Liver (tissue), 9 donors: ENCODE results near the gene NLGN1. TPM values are rescaled to one million over a fixed set of nuclear protein-coding genes. Genes with fewer than 3 reads are reported as not detected.

Experiments used
- DNase-seq: peaks from one replicate; pipeline ENCODE4 v3.0.0-alpha.2; 2017; ENCODE audit warnings: low spot score
- H3K27ac ChIP-seq, 2 donors: one replicate each; pipeline ENCODE4 v1.7.0; 2013; ENCODE audit warnings: inconsistent platforms in 2 of 2, low read length in 2 of 2, control low read depth in 1 of 2, low read depth in 1 of 2, mild to moderate bottlenecking in 1 of 2
- H3K27me3 ChIP-seq, 4 donors: one replicate each; pipeline versions ENCODE4 v1.6.1 to v1.7.0; 2013; ENCODE audit warnings: low read length in 3 of 4, inconsistent platforms in 1 of 4, mild to moderate bottlenecking in 1 of 4, moderate library complexity in 1 of 4; ENCODE audit not compliant: control insufficient read depth in 4 of 4, insufficient read depth in 4 of 4
- H3K36me3 ChIP-seq, 4 donors: one replicate each; pipeline versions ENCODE4 v1.6.1 to v1.7.0; 2013; ENCODE audit warnings: low read length in 3 of 4, mild to moderate bottlenecking in 3 of 4, low read depth in 1 of 4, moderate library complexity in 1 of 4; ENCODE audit not compliant: control insufficient read depth in 4 of 4, insufficient read depth in 3 of 4
- H3K4me1 ChIP-seq, 4 donors: one replicate each; pipeline versions ENCODE4 v1.6.1 to v1.7.0; 2013; ENCODE audit warnings: low read length in 3 of 4, mild to moderate bottlenecking in 3 of 4, moderate library complexity in 1 of 4; ENCODE audit not compliant: control insufficient read depth in 4 of 4, insufficient read depth in 4 of 4
- H3K4me3 ChIP-seq, 3 donors: one replicate each; pipeline versions ENCODE4 v1.6.1 to v1.7.0; 2013; ENCODE audit warnings: low read length in 3 of 3, control low read depth in 1 of 3, low read depth in 1 of 3, mild to moderate bottlenecking in 1 of 3
- H3K9ac ChIP-seq, 2 donors: one replicate each; pipeline ENCODE4 v1.7.0; 2013; ENCODE audit warnings: low read length in 2 of 2, mild to moderate bottlenecking in 2 of 2, moderate library complexity in 2 of 2, control low read depth in 1 of 2, low read depth in 1 of 2
- H3K9me3 ChIP-seq, 4 donors: one replicate each; pipeline versions ENCODE4 v1.6.1 to v1.7.0; 2013; ENCODE audit warnings: low read length in 3 of 4; ENCODE audit not compliant: control insufficient read depth in 4 of 4
- CTCF ChIP-seq: fragments of 150-350 bp; IDR thresholded peaks from 2 replicates; pipeline ENCODE4 v1.5.1; 2017; ENCODE audit warnings: improper control_type of control experiment, low read depth, low read length; ENCODE audit not compliant: missing input control
- EGR1 ChIP-seq, 2 donors: IDR thresholded peaks; 2 replicates each; pipeline ENCODE4 v1.6.1; 2016 to 2018; ENCODE audit warnings: antibody characterized with exemption in 2 of 2, low read depth in 2 of 2
- FOXA1 ChIP-seq: IDR thresholded peaks from 2 replicates; pipeline ENCODE4 v1.6.1; 2016; ENCODE audit warnings: antibody characterized with exemption
- FOXA2 ChIP-seq: IDR thresholded peaks from 2 replicates; pipeline ENCODE4 v1.6.1; 2016; ENCODE audit warnings: antibody characterized with exemption
- GABPA ChIP-seq, 2 donors: IDR thresholded peaks in 1 of 2; conservative IDR thresholded peaks in 1 of 2; 2 replicates each; pipeline ENCODE4 v1.6.1; 2016; ENCODE audit warnings: antibody characterized with exemption in 2 of 2, mild to moderate bottlenecking in 1 of 2, moderate library complexity in 1 of 2
- HNF4A ChIP-seq, 2 donors: conservative IDR thresholded peaks; 2 replicates each; pipeline ENCODE4 v1.6.1; 2016; ENCODE audit warnings: antibody characterized with exemption in 2 of 2, mild to moderate bottlenecking in 2 of 2
- HNF4G ChIP-seq: IDR thresholded peaks from 2 replicates; pipeline ENCODE4 v1.6.1; 2016; ENCODE audit warnings: antibody characterized with exemption
- JUND ChIP-seq, 2 donors: IDR thresholded peaks; 2 replicates each; pipeline ENCODE4 v1.6.1; 2016; ENCODE audit warnings: antibody characterized with exemption in 2 of 2
- NR2F2 ChIP-seq: IDR thresholded peaks from 2 replicates; pipeline ENCODE4 v1.6.1; 2016; ENCODE audit warnings: antibody characterized with exemption
- RAD21 ChIP-seq, 2 donors: IDR thresholded peaks; 2 replicates each; pipeline ENCODE4 v1.6.1; 2016; ENCODE audit warnings: antibody characterized with exemption in 2 of 2, mild to moderate bottlenecking in 2 of 2
- REST ChIP-seq: IDR thresholded peaks from 2 replicates; pipeline ENCODE4 v1.6.1; 2016; ENCODE audit warnings: antibody characterized with exemption, mild to moderate bottlenecking
- RXRA ChIP-seq, 2 donors: IDR thresholded peaks; 2 replicates each; pipeline ENCODE4 v1.6.1; 2017 to 2018; ENCODE audit warnings: antibody characterized with exemption in 2 of 2, mild to moderate bottlenecking in 1 of 2
- SP1 ChIP-seq: IDR thresholded peaks from 2 replicates; pipeline ENCODE4 v1.6.1; 2018; ENCODE audit warnings: antibody characterized with exemption, mild to moderate bottlenecking
- TAF1 ChIP-seq: conservative IDR thresholded peaks from 2 replicates; pipeline ENCODE4 v1.6.1; 2016; ENCODE audit warnings: antibody characterized with exemption, mild to moderate bottlenecking
- YY1 ChIP-seq: IDR thresholded peaks from 2 replicates; pipeline ENCODE4 v1.6.1; 2016; ENCODE audit warnings: antibody characterized with exemption, mild to moderate bottlenecking
- WGBS: extraction: QIAGEN DNeasy Blood & Tissue Kit; methylation state at CpG from one replicate; pipeline ENCODE4 v1.1.7; 2013; 5-methylcytosine and 5-hydroxymethylcytosine counted together
- polyA plus RNA-seq, 2 donors: library from polyadenylated mRNA; stranded (reverse) in 1 of 2; unstranded in 1 of 2; fragments of 200-250 nt in 1 of 2; fragments of >200 nt in 1 of 2; fragmentation: Nextera tagmentation in 1 of 2; extraction: Ambion mirVana in 1 of 2; gene quantifications; one replicate each; pipeline versions ENCODE4 v1.2.1 to v1.2.3, GENCODE V29; 2013 to 2015
- total RNA-seq, 2 donors: library from RNA; depleted of rRNA; stranded (reverse); fragments of >200 nt; gene quantifications; one replicate each; pipeline ENCODE4 v1.2.3, GENCODE V29; 2014
- TF ChIP-seq, protein P1 (sequence below): IDR thresholded peaks from 2 replicates; pipeline ENCODE4 v1.6.1; 2016; ENCODE audit warnings: antibody characterized with exemption
- TF ChIP-seq, protein P2 (sequence below): IDR thresholded peaks from 2 replicates; pipeline ENCODE4 v1.6.1; 2016; ENCODE audit warnings: antibody characterized with exemption
- TF ChIP-seq, protein P3 (sequence below): IDR thresholded peaks from 2 replicates; pipeline ENCODE4 v1.6.1; 2016; ENCODE audit warnings: antibody characterized with exemption
- donor health status: healthy.
- donor health status: healthy.
- donor health status: healthy.
- donor health status: healthy.
- donor health status: healthy.

The NLGN1 gene
- total and polyA plus RNA-seq, 4 donors, result 0.02 to 0.67 (median 0.37) TPM; not detected in 1

DNA sequence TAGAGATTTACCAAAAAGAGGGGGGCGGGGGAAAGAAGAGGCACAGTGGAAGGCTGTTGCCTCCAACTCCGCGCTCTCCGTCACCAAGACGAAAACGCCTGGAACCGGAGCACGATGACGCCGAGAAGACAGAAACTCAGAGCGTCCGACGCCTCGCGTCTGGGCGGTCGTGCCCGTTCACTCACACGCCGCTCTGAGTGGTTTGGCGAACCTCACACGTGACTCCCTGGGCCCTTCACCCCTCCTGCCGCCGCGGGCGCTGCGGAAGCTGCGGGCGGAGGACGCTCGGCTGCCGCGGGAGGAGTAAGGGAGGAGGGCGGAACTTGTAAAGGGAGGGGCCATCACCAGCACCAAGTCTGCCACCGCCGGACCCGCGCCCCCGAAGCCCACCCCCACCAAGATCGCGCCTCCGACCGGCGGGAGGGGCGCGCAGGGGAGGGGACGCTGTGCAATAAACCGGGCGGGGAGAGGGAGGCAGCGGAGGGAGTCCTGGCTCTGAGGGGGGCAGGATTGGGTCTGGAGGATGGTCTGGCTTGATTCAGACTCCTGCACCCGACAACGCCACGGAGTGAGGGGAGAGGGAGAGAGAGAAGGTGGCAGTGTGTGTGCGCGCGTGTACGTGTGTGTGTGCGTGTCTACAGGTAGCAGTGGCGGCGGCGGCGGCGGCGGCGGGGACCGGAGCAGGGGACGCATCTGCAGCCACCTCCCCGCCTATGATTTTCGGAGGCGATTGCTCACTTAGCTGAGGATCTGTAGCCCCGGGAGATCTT, 1.9 kb upstream of the NLGN1 start:
- Histone ChIP-seq H3K36me3 (no peaks in the 10 kb centered on the region), H3K9me3 (no peaks in the 10 kb centered on the region), H3K4me3 (peak overlapping the region; percentile 32 to 62 (median 61)), H3K27me3 (peaks cover 0 to 17% (median 9%) of the 10 kb centered on the region in 4 donors), H3K27ac (peak overlapping the region; percentile 14 to 28), H3K9ac (peak overlapping the region in 1 of 2 donors; percentile 8), H3K4me1 (peaks cover 5 to 32% (median 22%) of the 10 kb centered on the region in 4 donors)
- TF ChIP-seq, protein P1, sequence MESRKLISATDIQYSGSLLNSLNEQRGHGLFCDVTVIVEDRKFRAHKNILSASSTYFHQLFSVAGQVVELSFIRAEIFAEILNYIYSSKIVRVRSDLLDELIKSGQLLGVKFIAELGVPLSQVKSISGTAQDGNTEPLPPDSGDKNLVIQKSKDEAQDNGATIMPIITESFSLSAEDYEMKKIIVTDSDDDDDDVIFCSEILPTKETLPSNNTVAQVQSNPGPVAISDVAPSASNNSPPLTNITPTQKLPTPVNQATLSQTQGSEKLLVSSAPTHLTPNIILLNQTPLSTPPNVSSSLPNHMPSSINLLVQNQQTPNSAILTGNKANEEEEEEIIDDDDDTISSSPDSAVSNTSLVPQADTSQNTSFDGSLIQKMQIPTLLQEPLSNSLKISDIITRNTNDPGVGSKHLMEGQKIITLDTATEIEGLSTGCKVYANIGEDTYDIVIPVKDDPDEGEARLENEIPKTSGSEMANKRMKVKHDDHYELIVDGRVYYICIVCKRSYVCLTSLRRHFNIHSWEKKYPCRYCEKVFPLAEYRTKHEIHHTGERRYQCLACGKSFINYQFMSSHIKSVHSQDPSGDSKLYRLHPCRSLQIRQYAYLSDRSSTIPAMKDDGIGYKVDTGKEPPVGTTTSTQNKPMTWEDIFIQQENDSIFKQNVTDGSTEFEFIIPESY, result no peak
- no peak for TF ChIP-seq YY1
- TF ChIP-seq, protein P2, sequence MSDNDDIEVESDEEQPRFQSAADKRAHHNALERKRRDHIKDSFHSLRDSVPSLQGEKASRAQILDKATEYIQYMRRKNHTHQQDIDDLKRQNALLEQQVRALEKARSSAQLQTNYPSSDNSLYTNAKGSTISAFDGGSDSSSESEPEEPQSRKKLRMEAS, result no peak
- no peak for TF ChIP-seq EGR1 (IDR thresholded peaks at IDR 0.05; ENCODE audit: low read depth in 2 of 2)
- no peak for TF ChIP-seq RAD21 (IDR thresholded peaks at IDR 0.05)
- TF ChIP-seq NR2F2, result no peak
- no peak for TF ChIP-seq GABPA (IDR thresholded peaks at IDR 0.05 in 1 of 2, conservative IDR thresholded peaks at IDR 0.05 in 1 of 2)
- TF ChIP-seq JUND (IDR thresholded peaks at IDR 0.05), result no peak
- TF ChIP-seq RXRA (IDR thresholded peaks at IDR 0.05), result no peak
- TF ChIP-seq SP1, result no peak
- TF ChIP-seq TAF1, result no peak
- TF ChIP-seq REST, result no peak
- DNase-seq, result no peak
- 3% methylated on average over 70 of the region's 71 CpGs for WGBS

DNA sequence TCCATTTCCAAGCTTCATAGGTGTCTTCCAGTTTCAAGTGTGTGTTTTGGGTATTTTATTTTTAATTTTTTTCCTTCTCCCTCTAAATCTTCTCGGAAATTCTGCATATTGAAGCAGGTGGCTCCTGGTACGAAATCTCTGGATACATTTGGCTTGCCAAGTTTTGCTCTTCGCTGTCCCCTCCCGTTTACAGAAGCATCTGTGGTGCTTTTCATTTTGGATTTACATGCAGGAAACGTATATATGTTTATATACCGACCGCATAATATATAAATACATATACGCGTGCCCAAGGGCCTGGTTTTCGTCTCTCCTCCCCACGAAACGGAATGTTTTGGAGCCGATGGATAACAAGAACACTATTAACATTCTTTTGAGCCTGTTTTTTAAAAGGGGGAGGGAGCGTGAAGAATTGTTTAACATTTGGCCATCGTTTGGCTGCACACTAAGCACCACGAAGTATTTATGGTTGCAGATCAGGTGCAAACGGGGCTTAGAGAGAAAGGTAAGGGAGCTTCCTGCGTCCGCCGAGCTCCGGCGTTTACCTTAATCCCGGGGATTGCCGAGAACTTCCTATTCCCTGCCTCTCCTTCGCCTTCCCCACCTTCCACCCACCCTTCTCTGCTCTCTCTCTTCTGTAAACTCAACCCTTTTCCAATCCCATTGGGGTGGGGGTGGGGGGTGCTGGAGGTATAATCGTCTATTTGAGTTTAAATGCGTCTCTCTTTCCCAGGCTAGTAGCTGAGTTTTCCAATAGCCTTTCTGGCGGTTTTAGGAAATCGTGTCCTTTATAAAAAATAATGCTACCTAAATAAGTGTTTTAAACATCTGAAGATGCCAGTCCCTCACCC, 1.1 kb upstream of the NLGN1 start:
- Histone ChIP-seq H3K36me3 (no peaks in the 10 kb centered on the region), H3K4me1 (peaks cover 5 to 32% (median 22%) of the 10 kb centered on the region in 4 donors), H3K9me3 (no peaks in the 10 kb centered on the region), H3K4me3 (peak overlapping the region in 1 of 3 donors; percentile 62), H3K9ac (no peak overlapping the region), H3K27ac (no peak overlapping the region), H3K27me3 (peaks cover 0 to 17% (median 9%) of the 10 kb centered on the region in 4 donors)
- DNase-seq, result no peak
- 3% methylated on average over 29 of the region's 29 CpGs for WGBS
- TF ChIP-seq CTCF (no peak), FOXA2 (no peak), EGR1 (IDR thresholded peaks at IDR 0.05; ENCODE audit: low read depth in 2 of 2) (no peak), RXRA (IDR thresholded peaks at IDR 0.05) (no peak), NR2F2 (no peak), JUND (IDR thresholded peaks at IDR 0.05) (no peak), GABPA (IDR thresholded peaks at IDR 0.05 in 1 of 2, conservative IDR thresholded peaks at IDR 0.05 in 1 of 2) (no peak), HNF4G (no peak), FOXA1 (no peak), TAF1 (no peak), HNF4A (conservative IDR thresholded peaks at IDR 0.05) (no peak), YY1 (no peak), SP1 (no peak)
- TF ChIP-seq, protein P3, sequence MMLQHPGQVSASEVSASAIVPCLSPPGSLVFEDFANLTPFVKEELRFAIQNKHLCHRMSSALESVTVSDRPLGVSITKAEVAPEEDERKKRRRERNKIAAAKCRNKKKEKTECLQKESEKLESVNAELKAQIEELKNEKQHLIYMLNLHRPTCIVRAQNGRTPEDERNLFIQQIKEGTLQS, result no peak
- TF ChIP-seq, protein P2, result no peak
- TF ChIP-seq, protein P1, result no peak
